ENCODE results near the gene PRPF40B.

DNA sequence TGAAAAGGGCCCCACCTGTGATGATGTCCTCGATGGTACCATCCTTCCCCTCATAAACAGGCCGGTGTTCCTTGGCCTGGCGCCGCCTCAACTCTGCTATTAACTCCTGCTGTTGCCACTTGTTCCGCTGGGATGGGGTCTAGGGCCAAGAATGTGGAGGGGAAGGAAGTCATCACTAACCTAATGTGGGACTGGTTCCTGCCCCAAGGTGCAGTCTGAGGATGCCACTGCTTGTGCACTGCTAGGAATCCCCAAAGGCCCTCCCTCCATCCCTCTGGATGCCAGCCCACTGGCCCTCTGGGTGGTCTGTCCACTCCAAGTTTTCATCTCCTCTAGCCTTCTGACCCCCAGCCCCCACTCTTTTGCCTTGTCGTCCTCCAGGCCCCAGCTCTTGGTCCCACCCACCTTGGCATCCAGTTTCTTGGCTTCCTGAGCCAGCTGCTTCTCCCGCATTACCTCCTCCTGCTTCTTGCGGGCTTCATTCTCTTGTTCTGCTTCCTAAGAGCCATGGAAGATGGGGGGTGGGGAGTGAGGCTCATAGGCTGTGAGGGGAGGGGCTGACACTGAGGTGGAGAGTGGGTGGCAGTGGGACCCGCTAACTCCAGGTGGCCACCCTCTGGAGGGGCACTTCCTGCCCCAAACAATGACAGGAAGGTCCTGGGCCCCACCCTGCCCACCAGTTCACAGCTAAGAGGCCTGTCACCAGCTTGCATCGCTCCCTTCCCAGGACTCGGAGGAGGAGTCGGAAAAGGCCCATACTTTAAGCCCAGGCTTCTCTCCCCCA is 23.7 kb downstream of the PRPF40B start:
- TF ChIP-seq CTCF (conservative IDR thresholded peaks at IDR 0.05) (no peak), EZH2 (IDR thresholded peaks at IDR 0.05; ENCODE audit: low read depth) (no peak)
